GM12873 (cell line): ENCODE measurements around the gene NUDT3.

Experiments
- TF ChIP-seq, protein P1 (sequence below): IDR thresholded peaks from 2 replicates; pipeline ENCODE4 v1.5.1; 2012; ENCODE audit warnings: low read depth, mild to moderate bottlenecking, moderate library complexity, low read length, control low read depth; ENCODE audit not compliant: insufficient read depth; ENCODE audit errors: missing control alignments

The NUDT3 gene

DNA sequence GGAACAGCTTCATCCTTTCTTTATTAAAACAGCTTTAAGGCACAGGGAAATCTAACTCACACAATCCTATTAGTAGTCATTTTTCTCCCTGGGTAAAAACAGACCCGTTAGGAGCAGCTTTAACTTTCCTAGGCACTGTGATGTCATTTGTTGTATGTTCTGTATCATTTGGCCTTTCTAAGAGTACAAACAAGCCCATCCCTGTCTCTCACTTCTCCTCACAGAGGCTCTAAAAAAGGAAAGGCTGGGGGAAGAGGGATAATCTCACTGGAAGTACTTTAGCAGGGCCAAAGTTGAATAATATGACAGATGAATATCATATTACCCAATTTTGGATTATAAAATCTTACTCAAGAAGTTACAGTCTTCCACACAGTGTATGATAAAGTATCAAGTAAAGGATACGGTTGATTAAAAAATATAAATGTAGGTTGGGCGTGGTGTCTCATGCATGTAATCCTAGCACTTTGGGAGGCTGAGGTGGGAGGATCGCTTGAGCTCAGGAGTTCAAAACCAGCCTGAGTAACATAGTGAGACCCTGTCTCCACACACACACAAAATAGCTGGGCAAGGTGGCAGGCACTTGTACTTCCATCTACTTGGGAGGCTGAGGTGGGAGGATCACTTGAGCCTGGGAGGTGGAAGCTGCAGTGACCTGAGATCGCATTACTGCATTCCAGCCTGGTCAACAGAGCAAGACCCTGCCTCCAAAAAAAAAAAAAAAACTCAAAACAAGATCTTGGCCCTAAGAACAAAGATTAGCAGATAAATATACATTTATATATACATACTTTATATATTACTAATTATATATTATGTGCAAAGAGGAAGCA is 7.9 kb downstream of the NUDT3 start:
- TF ChIP-seq, protein P1, sequence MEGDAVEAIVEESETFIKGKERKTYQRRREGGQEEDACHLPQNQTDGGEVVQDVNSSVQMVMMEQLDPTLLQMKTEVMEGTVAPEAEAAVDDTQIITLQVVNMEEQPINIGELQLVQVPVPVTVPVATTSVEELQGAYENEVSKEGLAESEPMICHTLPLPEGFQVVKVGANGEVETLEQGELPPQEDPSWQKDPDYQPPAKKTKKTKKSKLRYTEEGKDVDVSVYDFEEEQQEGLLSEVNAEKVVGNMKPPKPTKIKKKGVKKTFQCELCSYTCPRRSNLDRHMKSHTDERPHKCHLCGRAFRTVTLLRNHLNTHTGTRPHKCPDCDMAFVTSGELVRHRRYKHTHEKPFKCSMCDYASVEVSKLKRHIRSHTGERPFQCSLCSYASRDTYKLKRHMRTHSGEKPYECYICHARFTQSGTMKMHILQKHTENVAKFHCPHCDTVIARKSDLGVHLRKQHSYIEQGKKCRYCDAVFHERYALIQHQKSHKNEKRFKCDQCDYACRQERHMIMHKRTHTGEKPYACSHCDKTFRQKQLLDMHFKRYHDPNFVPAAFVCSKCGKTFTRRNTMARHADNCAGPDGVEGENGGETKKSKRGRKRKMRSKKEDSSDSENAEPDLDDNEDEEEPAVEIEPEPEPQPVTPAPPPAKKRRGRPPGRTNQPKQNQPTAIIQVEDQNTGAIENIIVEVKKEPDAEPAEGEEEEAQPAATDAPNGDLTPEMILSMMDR: no peak

DNA sequence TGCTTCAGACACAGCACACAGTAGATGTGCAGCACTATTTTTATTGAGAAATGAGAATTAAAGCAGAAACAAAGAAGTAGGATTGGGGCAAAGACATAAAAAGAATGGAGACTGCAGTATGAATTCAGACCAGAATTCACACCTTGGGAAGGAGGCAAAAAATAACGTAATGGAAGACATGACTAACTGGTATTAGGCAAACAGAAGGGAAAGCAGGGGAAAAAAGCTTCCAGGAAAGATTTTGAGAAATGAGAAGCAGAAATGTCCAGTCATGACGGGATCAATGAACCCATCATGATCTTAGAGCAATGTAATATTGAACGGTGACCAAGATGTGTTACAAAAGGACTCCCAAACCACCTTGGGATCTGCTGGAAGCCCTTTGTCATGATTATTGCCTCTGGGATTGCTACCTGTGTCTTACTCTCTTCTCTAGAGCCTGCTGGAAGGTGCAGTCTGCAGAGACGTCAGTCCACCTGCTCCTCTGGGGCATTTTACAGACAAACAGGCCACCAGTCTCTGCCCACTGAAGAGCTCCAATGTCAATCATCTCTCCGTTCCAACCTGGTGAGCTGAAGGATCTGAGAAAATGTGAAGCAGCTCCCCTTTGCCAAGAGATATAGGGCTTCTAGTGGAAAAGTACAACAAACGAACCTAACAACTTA is 8.7 kb downstream of the NUDT3 start:
- TF ChIP-seq, protein P1: no peak

DNA sequence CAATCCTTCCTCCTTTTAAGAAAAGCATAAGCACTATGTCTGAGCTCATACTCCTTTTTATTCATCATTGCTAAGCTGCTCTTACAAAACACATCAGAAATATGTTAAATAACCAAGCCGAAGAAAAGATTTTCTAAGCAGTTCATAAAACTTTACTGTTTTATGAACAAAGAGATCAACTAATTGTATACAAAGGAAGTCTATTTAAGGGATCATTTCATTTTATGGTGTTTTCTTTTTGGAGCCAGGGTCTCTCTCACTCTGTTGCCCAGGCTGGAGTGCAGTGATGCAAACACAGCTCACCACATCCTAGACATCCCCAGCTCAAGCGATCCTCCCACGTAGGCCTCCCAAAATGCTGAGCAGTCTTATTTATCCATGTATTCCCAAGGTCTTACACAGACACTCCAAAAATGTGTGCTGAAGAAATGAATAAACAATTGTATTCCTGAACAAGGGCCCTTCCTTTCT is 9.3 kb downstream of the NUDT3 start:
- TF ChIP-seq, protein P1: no peak

DNA sequence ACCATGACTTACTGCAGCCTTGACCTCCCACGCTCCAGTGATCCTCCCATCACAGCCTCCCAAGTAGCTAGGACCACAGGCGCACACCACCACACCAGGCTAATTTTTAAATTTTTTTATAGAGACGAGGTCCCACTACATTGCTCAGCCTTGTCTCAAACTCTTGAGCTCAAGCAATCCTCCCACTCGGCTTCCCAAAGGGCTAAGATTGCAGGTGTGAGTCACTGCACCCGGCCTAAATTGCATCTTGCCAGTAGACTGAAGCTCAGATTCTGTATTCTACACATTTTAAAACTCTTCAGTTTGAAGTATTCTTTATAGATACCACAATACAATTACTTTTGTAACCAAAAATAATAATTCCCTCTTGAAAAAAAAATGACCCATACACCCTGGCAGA is 11.4 kb downstream of the NUDT3 start:
- TF ChIP-seq, protein P1: no peak

DNA sequence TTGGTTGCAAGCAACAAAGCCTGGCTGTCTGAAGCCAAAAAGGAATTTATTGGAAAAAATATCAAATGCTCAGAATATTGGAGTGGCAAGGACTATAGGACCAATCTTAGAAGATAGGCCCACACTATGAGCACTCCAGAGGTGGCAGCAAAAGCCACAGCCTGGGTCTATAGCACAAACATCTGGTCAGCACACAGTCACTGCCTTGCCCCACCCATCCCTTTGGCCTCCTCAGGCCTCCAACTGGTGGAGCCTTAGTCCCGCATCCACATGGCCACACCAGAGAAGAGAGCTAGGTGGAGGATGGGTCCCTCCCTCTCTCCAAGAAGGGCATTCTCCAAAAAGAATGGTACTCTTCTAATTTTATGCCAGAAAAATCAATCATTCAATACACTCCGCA is 14.0 kb downstream of the NUDT3 start:
- TF ChIP-seq, protein P1: no peak

DNA sequence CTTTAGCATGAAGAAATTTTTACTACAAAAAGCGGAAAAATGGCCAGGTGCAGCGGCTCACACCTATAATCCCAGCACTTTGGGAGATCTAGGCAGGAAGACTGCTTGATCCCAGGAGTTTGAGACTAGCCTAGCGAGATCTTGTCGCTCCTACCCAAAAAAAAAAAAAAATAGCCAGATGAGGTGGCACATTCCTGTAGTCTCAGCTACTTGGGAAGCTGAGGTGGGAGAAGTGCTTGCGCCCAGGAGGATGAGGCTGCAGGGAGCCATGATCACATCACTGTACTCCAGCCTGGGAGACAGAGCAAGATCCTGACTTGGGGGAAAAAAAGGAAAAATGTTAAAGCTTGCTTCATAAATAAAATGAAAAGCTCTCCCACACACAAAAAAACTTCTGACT is 14.5 kb downstream of the NUDT3 start:
- TF ChIP-seq, protein P1: no peak

DNA sequence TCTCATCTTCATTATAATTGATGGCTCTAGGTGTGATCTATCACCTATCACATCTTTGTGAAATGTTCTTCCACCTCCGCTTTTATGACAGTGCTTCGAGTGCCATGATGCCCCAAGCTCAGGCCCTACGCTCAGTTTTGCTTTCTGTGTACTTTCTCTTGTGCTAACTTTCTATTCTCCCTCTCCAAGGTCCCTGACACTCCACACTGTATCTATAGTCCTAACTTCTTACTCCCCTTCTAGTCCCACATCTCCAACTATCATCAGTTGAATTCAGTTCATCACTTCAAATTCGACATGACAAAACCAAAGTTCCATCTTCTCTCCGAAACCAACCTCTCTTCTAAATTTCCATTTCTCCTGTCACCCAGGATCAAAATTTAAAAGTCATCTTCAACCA is 16.6 kb downstream of the NUDT3 start:
- TF ChIP-seq, protein P1: no peak
